Suprapubic skin (tissue), 3 donors: Measurements from ENCODE around the gene ACAP3.

Experiments used
- CTCF ChIP-seq, 2 donors: fragments of 200-600 bp in 1 of 2; fragments of 450-650 bp in 1 of 2; sonication (generic) in 1 of 2; IDR thresholded peaks; one replicate each; pipeline ENCODE4 v1.5.1; 2016 to 2019; ENCODE audit warnings: antibody characterized with exemption in 2 of 2, mild to moderate bottlenecking in 1 of 2, moderate library complexity in 1 of 2
- POLR2A ChIP-seq, 2 donors: fragments of 450-650 bp; IDR thresholded peaks; one replicate each; pipeline ENCODE4 v1.6.1; 2017; ENCODE audit warnings: antibody characterized with exemption in 2 of 2, mild to moderate bottlenecking in 2 of 2, moderate library complexity in 2 of 2

- TF ChIP-seq POLR2A (IDR thresholded peaks at IDR 0.05) = no peak
- TF ChIP-seq CTCF (IDR thresholded peaks at IDR 0.05) = peak in 1 of 2 donors; percentile 8
Measured at GRCh38 chr1:1299686-1300351, 7.9 kb downstream of the ACAP3 start.
